ENCODE results near the gene C21orf58.
"Not testable (repeated sequence)": the region's sequence is repeated elsewhere in the genome, so short reads cannot be mapped to it uniquely, and the experiment has no call there.

The C21orf58 gene

DNA sequence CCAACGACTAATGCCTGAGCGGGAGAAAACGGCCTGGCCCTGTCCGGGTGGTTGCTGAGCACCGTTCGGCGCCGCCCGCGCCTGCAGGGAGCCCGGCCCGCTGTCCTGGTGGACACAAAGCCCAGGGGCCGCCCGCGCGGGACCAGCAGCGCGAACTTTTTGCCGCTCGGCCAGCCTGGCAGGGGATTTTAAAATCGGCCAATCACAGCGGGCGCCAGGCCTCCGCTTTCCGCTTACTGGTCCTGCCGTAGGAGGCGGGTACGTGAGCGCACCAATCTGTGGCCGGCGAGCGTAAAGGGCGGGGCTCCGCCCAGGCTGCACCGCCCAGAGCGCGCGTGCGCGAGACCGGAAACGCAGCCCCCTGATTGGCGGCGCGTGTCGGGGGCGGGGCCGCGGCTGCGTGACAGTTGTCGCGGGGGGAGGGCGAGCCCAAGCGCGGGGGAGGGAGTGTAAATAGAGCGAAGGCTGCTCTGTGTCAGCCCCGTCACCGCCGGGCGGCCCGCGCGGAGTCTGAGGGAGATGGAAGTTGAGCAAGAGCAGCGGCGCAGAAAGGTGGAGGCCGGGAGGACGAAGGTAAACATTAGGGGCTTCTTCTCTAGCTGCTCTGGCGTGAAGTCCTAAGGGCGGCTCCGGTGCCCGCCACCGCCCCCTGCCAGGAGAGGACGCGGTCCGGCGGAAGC lies at the start of gene C21orf58, which contains the start of gene PCNT:
Gene C21orf58 (minus strand): TSS at position 161 of the 680 bp plus-strand sequence. CDS start 1,132 bp downstream, outside the sequence.
Gene PCNT (plus strand): TSS at position 447 of the 680 bp plus-strand sequence. CDS start 73 bp downstream, at position 520.
- peak; percentile 92 for DNase-seq (ENCODE audit: low read depth)

DNA sequence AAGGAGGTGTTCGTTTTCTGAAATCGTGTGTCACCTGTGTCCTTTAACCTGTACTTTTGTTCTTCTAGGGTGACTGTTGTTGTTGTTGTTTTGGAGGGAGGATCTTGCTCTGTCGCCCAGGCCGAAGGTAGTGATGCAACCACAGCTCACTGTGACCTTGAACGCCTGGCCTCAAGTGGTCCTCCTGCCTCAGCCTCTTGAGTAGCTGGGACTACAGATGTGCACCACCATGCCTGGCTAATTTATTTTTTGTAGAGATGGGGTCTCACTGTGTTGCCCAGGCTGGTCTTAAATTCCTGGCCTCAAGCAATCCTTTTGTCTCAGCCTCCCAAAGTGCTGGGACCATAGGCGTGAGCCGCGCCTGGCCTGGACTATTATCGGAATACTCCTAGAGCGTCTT lies 49.3 kb upstream of the C21orf58 start:
- DNase-seq (ENCODE audit: low read depth), result not testable (repeated sequence)

DNA sequence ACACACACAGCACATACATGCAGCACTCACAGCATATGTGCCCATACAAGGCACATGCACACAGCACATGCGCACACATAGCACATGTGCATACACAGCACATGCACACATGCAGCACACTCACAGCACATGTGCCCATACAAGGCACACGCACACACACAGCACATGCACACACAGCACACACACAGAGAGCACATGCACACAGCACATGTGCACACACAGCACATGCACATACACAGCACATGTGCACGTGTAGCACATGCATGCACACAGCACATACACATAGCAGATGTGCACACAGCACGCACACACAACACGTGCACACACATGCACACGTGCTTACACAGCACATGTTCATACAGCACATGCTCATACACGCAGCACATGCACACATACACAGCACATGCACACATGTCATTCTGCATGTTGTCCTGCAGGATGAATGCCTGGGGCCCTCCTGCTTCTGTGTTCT lies 48.4 kb upstream of the C21orf58 start:
- DNase-seq (ENCODE audit: low read depth), result no peak

GRCh38 chr21:46371204-46372013 lies 47.7 kb upstream of the C21orf58 start:
- no peak for DNase-seq (ENCODE audit: low read depth)

- DNase-seq (ENCODE audit: low read depth), result no peak
Observed at GRCh38 chr21:46369520-46370235, 46.0 kb upstream of the C21orf58 start.

DNA sequence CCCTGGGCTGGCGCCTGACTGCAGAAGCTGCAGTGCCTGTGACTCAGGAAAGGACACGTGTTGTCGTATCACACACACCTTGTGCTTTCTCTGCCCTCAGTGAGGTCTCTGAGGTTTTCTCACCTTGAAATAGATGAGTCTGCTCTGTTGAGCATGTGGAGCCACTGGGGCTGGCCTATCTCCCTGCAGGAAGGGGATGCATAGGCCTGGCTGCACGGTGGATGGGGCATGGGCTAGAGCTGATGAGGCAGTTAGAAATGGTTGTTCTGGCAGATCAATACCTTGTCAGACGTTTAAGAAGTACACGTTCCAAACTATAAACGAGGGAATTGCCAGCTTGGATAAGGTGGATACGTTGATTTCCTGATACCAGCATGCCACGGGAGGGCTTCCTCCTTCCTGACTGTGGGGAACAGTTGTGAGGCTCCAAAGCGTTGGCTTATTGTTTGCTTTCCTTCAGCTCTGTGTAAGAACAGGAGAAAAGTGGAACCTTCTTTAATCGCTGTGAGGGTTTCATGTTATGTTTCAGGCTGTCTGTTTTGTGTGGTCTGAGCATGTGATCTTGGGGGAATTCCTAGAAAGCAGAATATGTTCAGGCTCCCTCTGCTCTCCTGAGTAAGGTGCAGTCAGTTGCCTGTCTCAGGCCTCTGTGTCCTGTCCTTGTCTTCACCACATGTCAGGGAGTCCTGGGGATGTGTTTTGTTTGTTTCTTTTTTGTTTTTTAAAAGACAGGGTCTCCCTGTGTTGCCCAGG lies 45.0 kb upstream of the C21orf58 start:
- no peak for DNase-seq (ENCODE audit: low read depth)

GRCh38 chr21:46366966-46367365 lies 43.3 kb upstream of the C21orf58 start:
- DNase-seq (ENCODE audit: low read depth), result no peak

DNA sequence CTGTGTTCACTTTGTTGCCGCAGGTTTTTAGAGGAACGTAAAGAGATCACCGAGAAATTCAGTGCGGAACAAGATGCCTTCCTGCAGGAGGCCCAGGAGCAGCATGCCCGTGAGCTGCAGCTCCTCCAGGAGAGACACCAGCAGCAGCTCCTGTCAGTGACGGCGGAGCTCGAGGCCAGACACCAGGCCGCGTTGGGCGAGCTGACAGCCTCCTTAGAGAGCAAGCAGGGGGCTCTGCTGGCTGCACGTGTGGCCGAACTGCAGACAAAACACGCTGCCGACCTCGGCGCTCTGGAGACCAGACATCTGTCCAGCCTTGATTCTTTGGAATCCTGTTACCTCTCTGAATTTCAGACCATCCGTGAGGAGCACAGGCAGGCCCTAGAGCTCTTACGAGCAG lies 42.9 kb upstream of the C21orf58 start:
- no peak for DNase-seq (ENCODE audit: low read depth)

DNA sequence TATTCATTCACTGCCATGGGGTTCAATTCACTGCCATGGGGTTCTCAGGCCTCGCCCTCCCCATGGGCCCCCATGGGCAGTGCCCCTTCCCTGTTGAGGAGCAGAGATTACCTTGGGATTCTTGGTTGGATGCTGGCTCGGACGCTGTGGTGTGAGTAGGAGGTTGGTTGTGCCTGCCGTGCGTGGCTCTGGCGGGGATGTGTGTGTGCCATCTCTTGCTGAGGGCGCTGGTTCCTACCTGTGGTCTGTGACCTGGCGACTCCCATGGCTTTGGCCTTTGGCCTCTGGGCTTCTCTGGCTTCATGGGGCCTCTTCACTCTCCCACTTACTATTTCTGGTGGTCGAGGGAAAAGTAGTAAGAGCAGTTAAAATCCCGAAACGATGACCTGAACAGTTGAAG lies 42.4 kb upstream of the C21orf58 start:
- DNase-seq (ENCODE audit: low read depth), result no peak

GRCh38 chr21:46363698-46364097 lies 40.0 kb upstream of the C21orf58 start:
- DNase-seq (ENCODE audit: low read depth), result no peak

- no peak for DNase-seq (ENCODE audit: low read depth)
Observed at GRCh38 chr21:46362946-46363345, 39.3 kb upstream of the C21orf58 start.

GRCh38 chr21:46361935-46362334 lies 38.3 kb upstream of the C21orf58 start:
- no peak for DNase-seq (ENCODE audit: low read depth)

DNA sequence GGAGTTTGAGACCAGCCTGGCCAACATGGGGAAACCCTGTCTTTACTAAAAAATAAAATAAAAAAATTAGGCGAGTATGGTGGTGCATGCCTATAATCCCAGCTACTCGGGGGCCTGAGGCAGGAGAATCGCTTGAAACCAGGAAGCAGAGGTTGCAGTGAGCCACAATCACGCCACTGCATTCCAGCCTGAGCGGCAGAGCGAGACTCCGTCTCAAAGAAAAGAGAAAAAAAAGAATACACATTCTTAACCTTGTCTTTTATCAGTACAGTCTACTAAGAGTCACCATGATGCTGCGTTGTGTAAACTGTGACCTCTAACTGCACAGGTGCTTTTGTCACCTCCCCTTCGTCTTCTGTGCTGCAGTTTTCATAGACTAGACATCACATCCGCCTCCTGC lies 37.5 kb upstream of the C21orf58 start:
- no peak for DNase-seq (ENCODE audit: low read depth)

- DNase-seq (ENCODE audit: low read depth), result no peak
Observed at GRCh38 chr21:46357684-46358425, 34.2 kb upstream of the C21orf58 start.

DNA sequence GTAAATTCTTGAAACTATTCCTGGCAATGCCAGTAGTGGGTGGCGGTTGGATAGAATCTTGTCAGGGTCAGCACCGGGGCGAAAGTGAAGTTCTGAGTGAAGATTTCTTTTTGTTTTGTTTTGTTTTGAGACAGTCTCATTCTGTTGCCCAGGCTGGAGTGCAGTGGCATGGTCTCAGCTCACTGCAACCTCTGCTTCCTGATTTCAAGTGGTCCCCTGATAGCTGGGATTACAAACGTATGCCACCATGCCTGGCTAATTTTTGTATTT lies 33.6 kb upstream of the C21orf58 start:
- no peak for DNase-seq (ENCODE audit: low read depth)

- no peak for DNase-seq (ENCODE audit: low read depth)
Observed at GRCh38 chr21:46356494-46357334, 33.0 kb upstream of the C21orf58 start.

DNA sequence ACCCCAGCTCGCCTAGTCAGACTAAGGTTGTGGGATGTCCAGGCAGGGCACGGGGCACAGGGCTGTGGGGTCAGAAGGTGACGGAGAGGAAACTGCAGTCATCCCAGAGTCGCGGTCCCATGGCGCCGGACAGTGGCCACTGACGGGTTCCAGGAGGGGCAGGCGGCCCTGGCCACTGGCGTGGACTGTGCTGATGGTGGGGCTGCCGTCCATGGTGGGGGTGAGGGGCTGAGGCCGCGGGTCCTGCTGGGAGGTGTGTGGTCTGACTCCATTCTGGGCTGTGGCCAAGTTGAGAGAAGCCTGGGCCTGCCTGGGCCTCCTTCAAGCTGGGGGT lies 32.3 kb upstream of the C21orf58 start:
- no peak for DNase-seq (ENCODE audit: low read depth)

GRCh38 chr21:46355161-46356004 lies 31.7 kb upstream of the C21orf58 start:
- no peak for DNase-seq (ENCODE audit: low read depth)

DNA sequence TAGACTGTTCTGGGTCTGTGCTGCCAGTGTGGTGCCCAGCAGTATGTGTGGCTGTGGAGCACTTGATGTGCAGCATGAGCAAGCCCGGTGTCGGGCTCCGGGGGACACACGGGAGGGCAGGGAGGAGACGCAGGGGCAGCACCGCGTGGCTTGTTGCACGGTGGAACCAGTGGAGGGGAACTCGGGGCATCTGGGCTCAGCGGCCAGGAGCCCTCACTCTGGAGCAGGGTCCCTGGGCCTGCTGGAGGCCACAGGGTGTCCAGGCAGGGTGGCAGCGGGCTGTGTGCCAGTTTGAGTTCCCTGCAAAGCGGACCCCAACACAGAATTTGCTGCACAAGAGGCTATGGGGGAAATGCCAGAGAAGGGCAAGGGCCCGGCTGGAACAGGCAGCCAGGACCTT lies 30.8 kb upstream of the C21orf58 start:
- no peak for DNase-seq (ENCODE audit: low read depth)

GRCh38 chr21:46354046-46354445 lies 30.4 kb upstream of the C21orf58 start:
- no peak for DNase-seq (ENCODE audit: low read depth)

All from stromal cell of bone marrow (primary cell).